MCF 10A (cell line): ENCODE measurements around the gene EMC6. TPM values are rescaled to one million over a fixed set of nuclear protein-coding genes. Genes with fewer than 3 reads are reported as not detected.

Experiments
- BruUV-seq: library from RNA; stranded (reverse); fragments of 400-500 nt; replicated peaks from 2 replicates; lab custom pipeline; 2021; lab: Mats Ljungman, UMichigan
- CTCF ChIA-PET: fragments of 300-600 bp; sonication (Branson Sonifier 250); formaldehyde crosslinking; extraction: SDS; loops from one replicate; lab custom pipeline; 2021; ENCODE audit warnings: antibody characterized with exemption, inconsistent platforms; lab: Yijun Ruan, JAX
- POLR2A ChIA-PET: fragments of 300-600, 350-650 bp; sonication (Branson Sonifier 250); formaldehyde crosslinking; extraction: SDS; loops from one replicate; lab custom pipeline; 2020; ENCODE audit warnings: antibody characterized with exemption, inconsistent platforms; lab: Yijun Ruan, JAX
- DNase-seq: peaks from one replicate; pipeline ENCODE4 v3.0.0-alpha.2; 2018; ENCODE audit not compliant: unreplicated experiment
- H3K27ac Mint-ChIP-seq: one replicate; pipeline ENCODE4 v1.8.0; 2022; ENCODE audit warnings: mild to moderate bottlenecking, low read depth, mixed read lengths; ENCODE audit not compliant: unreplicated experiment
- H3K27me3 Mint-ChIP-seq: one replicate; pipeline ENCODE4 v1.8.0; 2022; ENCODE audit warnings: mixed read lengths; ENCODE audit not compliant: insufficient read depth, unreplicated experiment
- H3K36me3 Mint-ChIP-seq: one replicate; pipeline ENCODE4 v1.8.0; 2022; ENCODE audit warnings: mild to moderate bottlenecking, moderate library complexity, mixed read lengths; ENCODE audit not compliant: insufficient read depth, unreplicated experiment
- H3K4me1 Mint-ChIP-seq: one replicate; pipeline ENCODE4 v1.8.0; 2022; ENCODE audit warnings: mixed read lengths; ENCODE audit not compliant: insufficient read depth, unreplicated experiment
- H3K4me3 Mint-ChIP-seq: one replicate; pipeline ENCODE4 v1.8.0; 2022; ENCODE audit warnings: mild to moderate bottlenecking, moderate library complexity, mixed read lengths; ENCODE audit not compliant: unreplicated experiment
- H3K9me3 Mint-ChIP-seq: one replicate; pipeline ENCODE4 v1.8.0; 2022; ENCODE audit warnings: mixed read lengths; ENCODE audit not compliant: unreplicated experiment
- intact Hi-C: fragments of 100-400 bp; cut with micrococcal nuclease; formaldehyde crosslinking; loops from 2 replicates; pipeline ENCODE4 v1.14.1; 2022
- total RNA-seq: library from RNA; stranded (reverse); gene quantifications from 2 replicates; pipeline ENCODE4 v1.2.3, GENCODE V29; 2022
- TF ChIP-seq, protein P1 (sequence below): fragments of 200-600 bp; IDR thresholded peaks from one replicate; pipeline ENCODE4 v1.8.0; 2022; ENCODE audit warnings: antibody characterized with exemption, mild to moderate bottlenecking; ENCODE audit not compliant: unreplicated experiment

Gene EMC6
- total RNA-seq, 1 experiment from 2014 or later: 78.5 TPM

DNA sequence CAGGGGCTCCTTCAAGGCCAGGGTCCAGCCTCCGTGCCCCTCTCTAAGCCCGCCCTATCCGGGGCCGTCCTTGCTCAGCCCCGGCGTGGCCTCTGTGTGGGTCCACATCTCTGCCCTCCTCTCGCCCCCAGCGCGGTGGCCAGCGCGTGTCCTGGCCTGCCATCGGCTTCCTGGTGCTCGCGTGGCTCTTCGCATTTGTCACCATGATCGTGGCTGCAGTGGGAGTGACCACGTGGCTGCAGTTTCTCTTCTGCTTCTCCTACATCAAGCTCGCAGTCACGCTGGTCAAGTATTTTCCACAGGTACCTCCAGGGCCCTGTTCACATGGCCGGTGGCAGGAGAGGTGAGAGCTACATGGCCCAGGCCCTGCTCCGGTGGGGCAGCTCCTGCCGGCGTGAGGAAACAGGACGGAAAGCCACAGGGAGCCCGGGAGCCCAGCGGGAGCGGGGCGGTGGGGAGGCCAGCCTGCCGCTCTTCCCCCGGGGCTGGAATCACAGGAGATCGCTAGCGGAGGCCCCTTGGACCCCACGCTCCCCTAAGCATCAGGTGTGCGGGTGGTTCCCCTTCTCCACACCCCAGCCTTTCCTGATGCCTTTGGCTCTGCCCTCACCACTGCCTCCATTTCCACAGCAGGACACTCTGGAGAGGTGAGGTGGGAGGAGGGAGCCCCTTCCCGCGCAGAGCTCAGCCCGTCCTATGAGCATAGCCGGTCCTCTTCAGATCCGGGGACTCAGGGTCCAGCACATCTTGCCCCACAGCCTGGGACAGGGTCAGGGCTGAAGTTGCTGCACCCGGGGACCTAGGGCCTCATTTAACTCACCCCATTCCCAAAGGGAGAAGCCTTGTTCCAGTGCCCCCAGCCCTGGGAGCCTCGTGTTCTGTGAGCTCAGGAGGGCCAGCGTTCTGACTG lies 10.5 kb upstream of the EMC6 start:
- intact Hi-C loops: no loop called here
- ChIA-PET POLR2A (interaction anchor here (0.6 to 4.8 kb wide), 4 partner anchors 7 to 155 kb away, joined by 3 to 34 read pairs (median 3); partner anchors contain the start of genes EMC6 and TAX1BP3), CTCF (interaction anchor here (1.3 to 1.8 kb wide), 2 partner anchors 10 to 13 kb away, joined by 6 read pairs; no protein-coding TSS in a partner anchor)
- H3K36me3 Mint-ChIP-seq: peaks cover 30% of the 10 kb centered on the region
- BruUV-seq: no TSS peak
- no peak overlapping the region for H3K4me3 Mint-ChIP-seq
- TF ChIP-seq, protein P1, sequence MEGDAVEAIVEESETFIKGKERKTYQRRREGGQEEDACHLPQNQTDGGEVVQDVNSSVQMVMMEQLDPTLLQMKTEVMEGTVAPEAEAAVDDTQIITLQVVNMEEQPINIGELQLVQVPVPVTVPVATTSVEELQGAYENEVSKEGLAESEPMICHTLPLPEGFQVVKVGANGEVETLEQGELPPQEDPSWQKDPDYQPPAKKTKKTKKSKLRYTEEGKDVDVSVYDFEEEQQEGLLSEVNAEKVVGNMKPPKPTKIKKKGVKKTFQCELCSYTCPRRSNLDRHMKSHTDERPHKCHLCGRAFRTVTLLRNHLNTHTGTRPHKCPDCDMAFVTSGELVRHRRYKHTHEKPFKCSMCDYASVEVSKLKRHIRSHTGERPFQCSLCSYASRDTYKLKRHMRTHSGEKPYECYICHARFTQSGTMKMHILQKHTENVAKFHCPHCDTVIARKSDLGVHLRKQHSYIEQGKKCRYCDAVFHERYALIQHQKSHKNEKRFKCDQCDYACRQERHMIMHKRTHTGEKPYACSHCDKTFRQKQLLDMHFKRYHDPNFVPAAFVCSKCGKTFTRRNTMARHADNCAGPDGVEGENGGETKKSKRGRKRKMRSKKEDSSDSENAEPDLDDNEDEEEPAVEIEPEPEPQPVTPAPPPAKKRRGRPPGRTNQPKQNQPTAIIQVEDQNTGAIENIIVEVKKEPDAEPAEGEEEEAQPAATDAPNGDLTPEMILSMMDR: no peak
- H3K4me1 Mint-ChIP-seq: peaks cover 6% of the 10 kb centered on the region
- H3K27me3 Mint-ChIP-seq: no peaks in the 10 kb centered on the region
- H3K9me3 Mint-ChIP-seq: no peaks in the 10 kb centered on the region
- no peak overlapping the region for H3K27ac Mint-ChIP-seq
- no peak for DNase-seq

DNA sequence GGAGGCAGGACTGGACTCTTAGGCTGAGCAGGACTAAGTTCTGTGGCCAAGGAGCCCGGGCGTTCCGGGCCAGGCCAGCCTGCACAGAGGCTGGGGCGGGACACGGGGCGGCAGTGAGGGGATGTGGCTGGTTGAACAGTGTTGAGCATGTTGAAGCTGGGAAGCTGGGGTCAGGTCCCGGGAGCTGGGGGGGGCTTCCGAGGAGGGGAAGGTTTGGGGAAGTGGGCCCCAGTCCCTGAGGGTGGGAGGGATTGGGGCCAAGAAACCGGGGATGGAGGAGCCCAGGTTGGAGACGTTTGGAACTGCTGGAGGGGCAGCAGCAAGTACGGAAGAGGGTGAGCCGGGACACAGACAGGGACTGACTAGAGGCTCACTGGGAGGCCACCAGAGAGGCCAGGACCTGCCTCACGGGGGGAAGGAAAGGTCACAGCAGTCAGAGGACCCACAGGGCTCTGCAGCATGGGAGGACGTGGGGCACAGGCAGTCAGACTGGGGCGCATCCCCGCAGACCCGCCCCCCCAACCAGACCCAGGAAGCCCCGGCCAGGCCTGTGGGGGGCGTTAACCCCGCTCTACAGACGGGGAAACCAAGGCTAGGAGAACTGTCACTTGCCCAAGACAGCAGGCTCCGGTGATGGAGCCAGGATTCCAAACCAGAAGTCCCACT lies 9.7 kb upstream of the EMC6 start:
- TF ChIP-seq, protein P1: no peak
- no peak overlapping the region for H3K27ac Mint-ChIP-seq
- H3K36me3 Mint-ChIP-seq: peaks cover 28% of the 10 kb centered on the region
- no TSS peak for BruUV-seq
- CTCF ChIA-PET: interaction anchor here (0.5 to 1.8 kb wide), 3 partner anchors 11 to 175 kb away, joined by 3 to 6 read pairs (median 6); no protein-coding TSS in a partner anchor
- peaks cover 6% of the 10 kb centered on the region for H3K4me1 Mint-ChIP-seq
- intact Hi-C loops: no loop called here
- no peaks in the 10 kb centered on the region for H3K9me3 Mint-ChIP-seq
- H3K27me3 Mint-ChIP-seq: no peaks in the 10 kb centered on the region
- DNase-seq: no peak
- H3K4me3 Mint-ChIP-seq: no peak overlapping the region
- POLR2A ChIA-PET: interaction anchor here (0.5 to 4.8 kb wide), 7 partner anchors 8 to 154 kb away, joined by 3 to 34 read pairs (median 3); partner anchors contain the start of genes CTNS, EMC6, SHPK and TAX1BP3

DNA sequence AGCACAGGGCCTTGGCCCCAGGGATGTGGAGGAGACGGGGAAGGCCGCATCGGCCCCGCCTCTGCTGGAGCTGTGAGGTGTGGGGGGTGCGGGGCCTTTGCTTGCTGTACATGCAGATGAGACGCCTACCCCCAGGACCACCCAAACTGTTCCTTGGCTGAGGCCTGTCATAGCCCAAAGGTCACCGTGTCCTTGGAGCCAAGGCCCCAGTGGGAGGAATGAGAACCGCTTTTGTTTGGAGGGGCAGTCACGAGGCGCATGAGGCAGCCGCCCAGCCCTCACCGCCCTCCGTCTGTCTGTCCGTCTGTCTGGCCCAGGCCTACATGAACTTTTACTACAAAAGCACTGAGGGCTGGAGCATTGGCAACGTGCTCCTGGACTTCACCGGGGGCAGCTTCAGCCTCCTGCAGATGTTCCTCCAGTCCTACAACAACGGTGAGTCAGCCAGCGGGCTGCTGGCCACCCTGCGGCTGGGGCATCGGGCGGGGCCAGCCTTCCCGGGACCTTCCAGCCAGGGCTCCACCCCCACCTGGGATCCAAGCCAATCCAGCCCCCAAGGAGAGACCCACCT lies 9.0 kb upstream of the EMC6 start:
- no peak overlapping the region for H3K4me3 Mint-ChIP-seq
- no TSS peak for BruUV-seq
- H3K4me1 Mint-ChIP-seq: peaks cover 6% of the 10 kb centered on the region
- no peaks in the 10 kb centered on the region for H3K9me3 Mint-ChIP-seq
- H3K27ac Mint-ChIP-seq: peak overlapping the region; percentile 31
- peaks cover 24% of the 10 kb centered on the region for H3K36me3 Mint-ChIP-seq
- DNase-seq: peak; percentile 75
- ChIA-PET POLR2A (interaction anchor here (0.5 to 4.8 kb wide), 7 partner anchors 8 to 451 kb away, joined by 3 to 34 read pairs (median 4); partner anchors contain the start of genes CTNS, EMC6, SHPK and TAX1BP3), CTCF (no interaction called here)
- H3K27me3 Mint-ChIP-seq: no peaks in the 10 kb centered on the region
- TF ChIP-seq, protein P1: no peak
- intact Hi-C loops: no loop called here
